GM18517 (cell line): Measurements from ENCODE around the gene STK39.

ENCODE experiments used
- ATAC-seq: cut with Tn5 transposase; IDR thresholded peaks from one replicate; pipeline ENCODE4 v1.9.1; 2021; ENCODE audit warnings: mild to moderate bottlenecking, moderate library complexity; ENCODE audit not compliant: unreplicated experiment

STK39 gene

GRCh38 chr2:168244318-168244717, 3.1 kb downstream of the STK39 start:
- ATAC-seq: no peak

- ATAC-seq: no peak
Observed at GRCh38 chr2:168243061-168243460, 4.3 kb downstream of the STK39 start.

- ATAC-seq: no peak
Observed at GRCh38 chr2:168241746-168242145, 5.6 kb downstream of the STK39 start.

GRCh38 chr2:168241208-168241607, 6.2 kb downstream of the STK39 start:
- ATAC-seq: no peak

GRCh38 chr2:168239281-168239680, 8.1 kb downstream of the STK39 start:
- no peak for ATAC-seq

GRCh38 chr2:168237741-168238140, 9.7 kb downstream of the STK39 start:
- no peak for ATAC-seq

- no peak for ATAC-seq
Observed at GRCh38 chr2:168234407-168235085, 12.8 kb downstream of the STK39 start.

GRCh38 chr2:168233726-168234406, 13.5 kb downstream of the STK39 start:
- no peak for ATAC-seq

- no peak for ATAC-seq
Observed at GRCh38 chr2:168233166-168233565, 14.2 kb downstream of the STK39 start.

GRCh38 chr2:168231609-168232241, 15.7 kb downstream of the STK39 start:
- no peak for ATAC-seq

- ATAC-seq: no peak
Observed at GRCh38 chr2:168230389-168230788, 17.0 kb downstream of the STK39 start.

- ATAC-seq: no peak
Observed at GRCh38 chr2:168224346-168224745, 23.0 kb downstream of the STK39 start.

GRCh38 chr2:168222088-168222487, 25.3 kb downstream of the STK39 start:
- no peak for ATAC-seq

- ATAC-seq: no peak
Observed at GRCh38 chr2:168220965-168221819, 26.2 kb downstream of the STK39 start.

- ATAC-seq: no peak
Observed at GRCh38 chr2:168217920-168218319, 29.5 kb downstream of the STK39 start.

GRCh38 chr2:168216351-168217005, 30.9 kb downstream of the STK39 start:
- no peak for ATAC-seq

GRCh38 chr2:168215813-168216212, 31.6 kb downstream of the STK39 start:
- no peak for ATAC-seq

- no peak for ATAC-seq
Observed at GRCh38 chr2:168212866-168213265, 34.5 kb downstream of the STK39 start.

GRCh38 chr2:168212167-168212566, 35.2 kb downstream of the STK39 start:
- no peak for ATAC-seq

- peak; percentile 81 for ATAC-seq
Observed at GRCh38 chr2:168211664-168212163, 35.7 kb downstream of the STK39 start.
